CD4-positive, alpha-beta T cell treated with Interleukin-4 for 1 hour (primary cell): ENCODE data around the gene TMED4.

Source experiments
- DNase-seq, 2 donors: peaks; one replicate each; pipeline ENCODE4 v3.0.0-alpha.2; 2020 to 2022

TMED4 gene

DNA sequence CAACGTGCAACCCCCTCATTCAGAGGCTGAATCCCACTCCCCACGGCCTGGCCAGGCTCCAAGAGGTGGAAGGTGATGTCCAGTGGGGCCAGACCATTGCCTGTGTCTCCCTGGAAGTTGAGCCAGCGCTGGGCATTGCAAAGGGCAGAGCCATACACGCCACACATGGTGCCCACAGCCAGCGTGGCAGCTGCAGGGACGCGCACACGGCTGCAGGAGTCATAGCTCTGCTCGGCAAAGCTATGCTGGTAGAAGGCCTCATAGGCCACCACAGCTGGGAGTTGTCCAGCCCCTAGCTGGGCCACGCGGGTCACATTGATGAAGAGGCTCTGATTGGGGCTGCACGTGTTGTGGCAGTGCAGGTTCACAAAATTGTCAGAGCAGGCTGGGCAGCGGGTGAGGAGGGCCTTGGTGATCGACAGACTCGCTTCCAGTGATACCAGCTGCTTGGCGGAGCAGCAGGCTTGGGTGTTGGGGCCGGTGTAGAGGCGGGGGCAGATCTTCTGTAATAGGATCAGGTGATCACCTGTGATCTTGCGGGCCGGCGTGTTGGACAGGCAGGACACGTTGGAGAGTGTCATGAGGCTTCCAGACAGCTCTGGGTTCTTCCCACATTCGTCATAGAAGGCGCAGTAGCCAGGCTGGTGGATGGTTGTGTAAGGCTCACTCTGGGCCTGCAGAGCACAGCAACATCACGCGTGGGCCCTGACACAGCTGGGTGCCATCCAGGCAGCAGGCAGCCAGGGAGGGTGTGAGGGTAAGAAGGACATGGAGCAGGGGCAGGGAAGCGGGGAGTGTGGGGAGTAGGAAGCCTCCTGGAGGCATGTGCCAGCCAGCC, 42.1 kb downstream of the TMED4 start:
- DNase-seq, result no peak

DNA sequence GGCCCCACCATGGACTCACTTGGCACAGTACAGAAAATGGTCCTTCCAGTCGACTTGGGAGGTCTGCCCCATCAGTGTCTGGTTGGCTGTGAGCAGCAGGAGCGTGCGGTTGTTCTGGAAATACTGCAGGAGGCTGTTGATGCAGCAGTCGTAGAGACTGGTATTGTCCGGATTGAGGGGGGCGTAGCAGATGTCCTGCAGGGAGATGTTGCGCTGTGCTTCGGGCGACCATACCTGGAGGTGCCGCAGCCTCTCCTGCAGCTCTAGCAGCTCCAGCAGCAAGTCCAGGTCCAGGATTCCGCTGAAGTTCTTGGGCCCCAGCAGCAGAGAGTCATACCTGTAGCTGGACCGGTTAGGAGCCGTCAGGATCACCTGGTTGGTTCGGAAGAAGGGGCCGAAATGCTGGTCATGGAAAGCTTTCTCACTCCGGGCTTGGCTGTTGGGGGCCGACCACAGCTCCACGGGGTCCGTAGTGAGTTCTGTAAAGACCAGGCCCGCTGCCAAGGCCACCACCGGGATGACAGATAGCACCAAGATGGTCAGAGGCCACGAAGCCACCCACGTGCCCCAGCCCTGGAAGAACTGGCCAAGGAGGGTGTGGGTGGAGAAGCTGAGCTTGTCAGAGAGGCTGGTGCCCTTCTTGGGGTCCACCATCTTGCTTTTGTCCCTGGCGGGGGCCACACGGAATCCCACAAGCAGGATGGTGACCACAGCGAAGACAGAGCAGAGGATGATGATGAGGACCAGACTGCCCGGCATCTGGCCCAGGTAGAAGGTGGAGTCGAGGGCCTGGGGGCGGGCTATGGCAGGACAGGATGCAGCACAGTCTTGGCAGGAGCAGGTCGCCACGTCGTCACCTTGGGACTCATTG, 43.0 kb downstream of the TMED4 start:
- DNase-seq, result no peak

DNA sequence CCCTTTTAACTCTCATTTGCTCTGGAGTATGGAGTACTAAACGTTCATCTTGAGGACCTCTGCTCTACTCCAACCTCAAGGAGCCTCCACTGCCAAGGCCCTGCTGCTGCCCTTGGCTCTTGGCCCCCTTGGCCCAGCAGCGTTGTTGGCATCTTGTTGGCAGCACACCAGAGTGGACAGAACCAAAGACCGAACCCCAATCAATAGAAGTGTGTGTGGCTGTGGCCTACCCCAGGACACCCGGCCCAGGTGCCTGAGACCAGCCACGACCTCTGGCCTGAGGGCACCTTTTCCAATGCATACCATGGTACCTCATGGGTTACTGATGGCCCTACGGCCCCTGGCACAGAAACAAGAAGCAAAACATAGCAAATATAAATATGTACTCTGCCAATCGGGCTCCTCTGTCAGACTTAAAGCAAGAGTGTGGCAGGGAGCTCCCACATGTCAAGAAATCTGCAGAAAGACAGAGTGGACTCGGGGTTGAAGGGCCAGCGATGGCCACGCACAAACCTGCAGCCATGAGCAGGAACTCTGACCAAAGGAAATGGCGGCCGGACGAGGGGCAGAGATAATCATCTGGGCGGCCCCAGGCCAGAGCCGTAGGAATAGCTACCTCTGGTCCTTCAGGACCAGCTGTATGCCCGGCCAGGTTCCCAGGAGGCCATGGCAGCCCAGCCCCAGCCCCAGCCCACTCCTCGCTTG, 43.8 kb downstream of the TMED4 start:
- no peak for DNase-seq

DNA sequence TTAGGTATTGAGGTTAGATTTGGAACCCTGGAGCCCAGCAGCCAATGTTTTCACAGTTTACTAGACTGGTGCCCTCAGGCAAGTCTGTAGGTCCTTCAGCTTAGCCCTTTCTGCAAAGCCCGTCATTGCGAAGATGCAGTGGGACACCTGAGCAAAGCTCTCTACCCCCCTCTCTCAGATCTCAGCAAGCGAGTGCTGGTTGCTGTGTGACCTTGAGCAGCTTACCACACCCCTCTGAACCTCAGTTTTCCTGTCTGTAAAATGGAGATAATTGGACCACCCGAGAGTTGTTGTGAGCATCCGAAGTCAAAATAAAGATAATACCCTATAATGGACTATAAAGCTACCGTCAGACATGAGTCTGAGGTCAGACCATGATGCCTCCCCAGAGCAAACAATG, 44.6 kb downstream of the TMED4 start:
- DNase-seq, result no peak

DNA sequence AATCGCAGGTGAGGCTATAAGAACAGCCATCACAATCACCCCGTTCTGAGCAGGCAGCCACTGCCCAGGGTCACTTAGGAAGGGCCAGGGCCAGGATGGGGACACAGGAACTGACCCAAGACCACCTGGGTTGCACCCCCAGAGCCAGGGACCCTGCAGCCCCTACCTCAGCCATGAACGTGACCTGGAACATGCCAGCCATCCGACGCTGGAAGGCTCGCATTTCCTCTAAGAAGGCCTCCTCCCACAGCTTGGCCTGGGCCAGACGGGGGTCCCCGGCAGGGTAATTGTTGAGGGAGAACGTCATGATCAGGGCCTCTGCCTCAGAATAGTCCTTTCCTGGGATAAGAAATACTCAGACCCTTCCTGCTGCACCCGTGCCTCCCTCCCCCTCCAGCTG, 45.9 kb downstream of the TMED4 start:
- no peak for DNase-seq

DNA sequence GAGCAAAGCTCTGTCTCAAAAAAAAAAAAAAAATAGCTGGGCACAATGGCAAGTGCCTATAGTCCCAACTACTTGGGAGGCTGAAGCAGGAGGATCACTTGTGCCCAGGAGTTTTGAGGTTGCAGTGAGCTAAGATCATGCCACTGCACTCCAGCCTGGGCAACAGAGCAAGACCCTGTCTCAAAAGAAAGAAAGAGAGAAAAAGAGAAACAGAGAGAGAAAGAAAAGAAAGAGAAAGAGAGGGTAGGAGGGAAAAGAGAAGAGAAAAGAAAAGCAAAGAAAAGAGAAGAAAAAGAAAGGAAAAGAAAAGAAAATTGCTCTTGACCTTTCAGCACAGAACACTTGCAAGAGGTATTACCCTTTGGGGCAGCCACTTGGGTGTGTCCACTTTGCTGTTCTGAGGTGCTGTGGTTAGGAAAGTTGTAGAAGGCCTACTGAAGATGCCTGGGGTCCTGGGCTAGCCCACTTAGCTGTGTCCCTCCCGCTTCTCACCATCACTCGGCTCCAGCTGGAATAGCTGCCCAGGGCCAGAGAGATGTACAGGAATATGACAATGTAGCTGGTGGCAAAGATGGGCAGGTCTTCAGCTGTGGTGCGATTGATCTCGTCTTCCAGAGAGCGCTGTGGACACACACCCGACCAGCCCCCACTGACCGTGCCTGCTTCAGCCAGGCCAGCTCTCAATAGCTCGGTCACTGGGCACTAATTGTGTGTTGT, 46.5 kb downstream of the TMED4 start:
- DNase-seq, result no peak

DNA sequence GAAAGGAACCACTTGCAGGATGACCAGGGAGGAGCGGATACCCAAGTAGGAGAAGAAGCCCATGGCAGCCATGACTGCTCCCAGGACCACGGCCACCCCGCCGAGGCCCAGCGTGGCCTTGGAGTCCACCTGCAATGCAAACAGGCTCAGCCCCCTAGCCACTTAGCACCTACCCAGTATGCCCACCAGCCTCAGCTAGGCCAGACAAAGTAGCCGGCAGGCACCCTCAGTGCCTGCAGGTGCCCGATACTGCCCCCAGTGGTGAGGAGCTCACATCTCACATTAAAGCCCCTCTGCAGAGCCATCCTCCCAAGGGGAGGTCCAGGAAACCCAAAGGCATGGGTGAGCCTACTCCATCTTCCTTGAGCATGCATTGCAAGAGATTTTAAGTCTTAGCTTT, 47.5 kb downstream of the TMED4 start:
- DNase-seq, result peak; percentile 32 to 36

DNA sequence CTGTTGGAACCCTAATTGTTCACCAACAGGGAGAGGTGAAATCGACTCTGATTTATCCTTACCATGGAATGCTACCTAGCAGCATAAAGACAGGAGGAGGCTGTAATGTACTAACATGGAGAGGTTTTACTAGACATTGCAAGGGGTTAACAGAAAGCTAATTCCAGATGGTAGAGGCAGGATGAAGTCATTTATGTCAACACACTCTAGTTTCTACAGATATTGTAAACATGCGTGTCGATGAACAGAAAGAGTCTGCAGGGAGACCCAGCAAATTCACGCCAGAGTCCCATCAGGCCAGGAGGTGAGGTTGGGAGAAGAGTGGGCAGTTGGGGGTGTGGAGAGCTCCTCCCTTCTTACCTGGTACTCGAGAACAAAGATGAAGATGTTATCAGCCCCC, 47.9 kb downstream of the TMED4 start:
- no peak for DNase-seq

DNA sequence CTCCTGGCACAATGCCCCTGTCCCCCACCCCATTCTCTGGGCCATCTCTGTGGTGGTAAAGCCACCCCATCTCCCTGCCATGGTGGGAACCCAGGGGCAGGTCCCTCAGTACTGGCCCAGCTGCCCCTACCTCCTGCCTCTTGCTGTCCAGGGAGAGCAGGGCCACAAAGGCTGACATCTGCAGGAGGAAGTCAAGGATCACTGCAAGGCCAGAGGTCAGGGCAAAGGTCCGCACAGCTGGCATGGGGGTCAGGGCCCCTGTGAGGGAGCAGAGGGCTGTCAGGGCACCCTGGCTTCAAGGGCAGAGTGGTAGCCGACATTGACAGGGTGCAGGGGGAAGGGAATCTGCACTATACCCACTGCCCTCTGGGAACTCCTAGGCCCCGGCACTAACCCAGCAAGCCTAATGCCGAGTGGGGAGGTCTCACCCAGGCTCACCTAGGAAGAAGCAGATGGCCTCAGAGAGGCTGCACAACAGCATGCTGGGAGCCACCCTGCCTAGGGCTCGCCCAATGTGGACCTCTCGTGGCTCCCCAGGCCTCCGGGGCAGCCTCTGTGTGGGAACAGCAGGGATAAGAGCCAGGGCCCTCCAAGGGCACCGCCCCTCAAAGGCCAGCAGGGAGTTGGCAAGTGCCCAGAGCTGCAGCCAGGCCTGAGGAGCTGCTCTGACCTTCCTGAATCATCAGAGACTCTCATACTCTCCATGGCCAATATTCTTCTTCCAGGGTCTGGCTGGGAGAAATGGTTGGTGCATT, 48.6 kb downstream of the TMED4 start:
- DNase-seq, result no peak

DNA sequence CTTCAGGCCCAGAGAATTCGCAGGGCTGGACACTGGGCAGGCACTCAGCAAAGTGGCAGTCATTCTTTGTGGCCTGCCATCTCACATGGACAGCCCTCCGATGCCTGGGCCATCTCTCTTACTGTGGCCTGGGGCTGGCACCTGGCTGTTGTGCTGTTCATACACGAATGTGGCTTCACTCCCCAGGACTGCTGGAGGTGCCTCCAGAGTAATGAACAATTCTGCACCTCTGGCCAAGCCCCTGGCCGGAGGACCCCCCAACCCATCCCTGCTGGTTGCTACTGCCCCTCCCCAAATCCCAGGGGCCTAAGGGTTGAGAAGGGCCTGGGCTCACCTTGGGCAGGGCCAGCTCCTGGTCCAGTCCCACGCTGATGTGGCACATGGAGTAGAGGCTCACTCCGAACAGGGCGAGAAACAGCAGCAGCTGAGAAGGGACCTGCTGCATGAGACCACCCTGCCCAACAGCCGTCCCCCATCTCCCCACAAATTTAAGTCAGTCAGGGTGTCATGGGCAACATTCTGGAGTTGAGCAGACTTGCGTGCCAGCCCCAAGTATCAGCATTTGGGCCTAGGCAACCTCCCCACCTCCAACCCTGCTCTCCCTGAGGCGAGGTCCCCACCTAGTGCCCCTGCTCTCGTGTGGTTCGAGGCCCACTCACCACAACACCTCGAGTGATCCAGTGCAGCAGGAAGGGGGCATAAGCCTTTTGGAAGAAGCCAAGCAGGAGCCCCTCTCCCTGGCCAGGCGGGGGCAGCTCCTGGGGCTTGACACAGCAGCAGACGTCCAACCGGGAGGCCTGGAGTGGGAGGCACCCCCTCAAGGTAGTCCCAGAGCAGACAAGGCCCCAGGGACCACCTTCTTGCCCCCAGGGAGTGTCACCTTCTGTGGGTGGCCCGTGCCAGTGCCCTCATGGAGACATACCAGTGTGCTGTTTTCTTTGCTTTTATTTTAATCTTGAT, 50.3 kb downstream of the TMED4 start:
- DNase-seq, result no peak

DNA sequence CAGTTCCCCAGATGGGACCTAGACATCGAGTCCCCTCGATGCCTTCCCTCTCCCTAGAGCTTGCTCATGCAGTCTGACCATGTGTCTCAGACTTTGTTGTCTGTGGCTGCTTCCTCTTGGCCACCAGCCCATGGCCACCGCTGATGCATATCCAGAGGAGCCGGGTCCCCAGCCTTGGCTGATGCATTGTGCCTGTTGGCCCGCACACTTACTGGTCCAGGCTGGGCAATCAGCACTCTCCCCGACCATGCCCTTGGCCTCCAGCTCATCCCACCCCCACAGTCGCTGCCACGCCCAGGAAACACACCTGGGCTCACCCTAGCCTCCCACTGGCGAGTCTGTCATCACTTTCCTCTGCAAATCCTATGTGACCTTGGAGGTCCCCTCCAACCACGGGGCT, 51.0 kb downstream of the TMED4 start:
- no peak for DNase-seq
